Superior temporal gyrus (tissue), 1 donor: Measurements from ENCODE around the gene NHEJ1.
A peak's percentile ranks its signal among the peaks of the same experiment; 100 is the strongest.
"Not testable (repeated sequence)": the region's sequence is repeated elsewhere in the genome, so short reads cannot be mapped to it uniquely, and the experiment has no call there.

Experiments
- DNase-seq: peaks from one replicate; pipeline ENCODE4 v3.0.0-alpha.2; 2016; ENCODE audit errors: extremely low spot score

NHEJ1 gene

GRCh38 chr2:219160186-219161017, at the start of gene NHEJ1:
Gene NHEJ1, minus strand, starts transcription at chr2:219160815. Its CDS starts 2,453 bp downstream, at chr2:219158362.
- DNase-seq = peak; percentile 91

- no peak for DNase-seq
These were observed 48.9 kb upstream of the NHEJ1 start for GRCh38 chr2:219209236-219210195.

- DNase-seq = no peak
These were observed 47.5 kb upstream of the NHEJ1 start for GRCh38 chr2:219207884-219208740.

- DNase-seq = peak; percentile 54
These were observed 46.7 kb upstream of the NHEJ1 start for GRCh38 chr2:219207134-219207883.

- peak; percentile 94 for DNase-seq
These were observed 45.9 kb upstream of the NHEJ1 start, which contains the start of gene ZFAND2B for GRCh38 chr2:219206328-219207133. Gene ZFAND2B, plus strand, starts transcription at chr2:219206782. Its CDS starts 206 bp downstream, at chr2:219206988.

- no peak for DNase-seq
These were observed 45.3 kb upstream of the NHEJ1 start for GRCh38 chr2:219205981-219206327.

- no peak for DNase-seq
These were observed 44.5 kb upstream of the NHEJ1 start for GRCh38 chr2:219205165-219205538.

GRCh38 chr2:219204425-219205164, 44.0 kb upstream of the NHEJ1 start:
- DNase-seq = no peak

- DNase-seq = not testable (repeated sequence)
These were observed 40.7 kb upstream of the NHEJ1 start for GRCh38 chr2:219201331-219201730.

GRCh38 chr2:219200502-219201326, 40.1 kb upstream of the NHEJ1 start:
- DNase-seq = not testable (repeated sequence)

GRCh38 chr2:219199470-219200211, 39.0 kb upstream of the NHEJ1 start:
- no peak for DNase-seq

- no peak for DNase-seq
These were observed 38.4 kb upstream of the NHEJ1 start for GRCh38 chr2:219198974-219199373.

- DNase-seq = no peak
These were observed 36.8 kb upstream of the NHEJ1 start for GRCh38 chr2:219197388-219197787.

- DNase-seq = no peak
These were observed 26.3 kb upstream of the NHEJ1 start for GRCh38 chr2:219186754-219187456.

- DNase-seq = no peak
These were observed 23.5 kb upstream of the NHEJ1 start for GRCh38 chr2:219184121-219184520.

GRCh38 chr2:219183151-219183772, 22.6 kb upstream of the NHEJ1 start:
- no peak for DNase-seq
